B cell (primary cell): Measurements from ENCODE around the gene PTPRQ.

Experiments
- CTCF ChIP-seq: fragments of 200-600 bp; IDR thresholded peaks from one replicate; pipeline ENCODE4 v1.8.0; 2022; ENCODE audit warnings: antibody characterized with exemption, mild to moderate bottlenecking
- EZH2 ChIP-seq: IDR thresholded peaks from 2 replicates; pipeline ENCODE4 v1.6.1; 2012; ENCODE audit warnings: borderline replicate concordance, low read depth, mild to moderate bottlenecking, moderate library complexity, low read length; ENCODE audit not compliant: insufficient read depth, poor library complexity, severe bottlenecking

- TF ChIP-seq CTCF = no peak
- no peak for TF ChIP-seq EZH2
These were observed 138.4 kb downstream of the PTPRQ start for GRCh38 chr12:80582431-80582830.
